Nasal cavity respiratory epithelium epithelial cell of viscerocranial mucosa (primary cell): ENCODE measurements around the gene IL2. TPM values are rescaled to one million over a fixed set of nuclear protein-coding genes. Genes with fewer than 3 reads are reported as not detected.

ENCODE experiments used
- total RNA-seq: library from RNA; depleted of rRNA; stranded (reverse); fragments of >200 nt; gene quantifications from 2 replicates; pipeline ENCODE4 v1.2.3, GENCODE V29; 2014

The IL2 gene
- total RNA-seq: not detected in 2 replicates

GRCh38 chr4:122456231-122457116 is at the start of gene IL2:
Gene IL2, minus strand, starts transcription at chr4:122456725. Its CDS starts 285 bp downstream, at chr4:122456440.

Other genes starting within 250 kb of the IL2 start
- gene ADAD1, start 77.7 kb downstream of the IL2 start, total RNA-seq: not detected in 2 replicates
- gene IL21, start 164.3 kb upstream of the IL2 start, total RNA-seq: not detected in 2 replicates